Neural cell (in vitro differentiated cells): ENCODE measurements around the gene ZNF555.

Experiments
- TAF1 ChIP-seq: IDR thresholded peaks from 2 replicates; pipeline ENCODE4 v1.6.1; 2012; ENCODE audit warnings: low read depth
- TF ChIP-seq, protein P1 (sequence below): fragments of 450-650 bp; IDR thresholded peaks from 2 replicates; pipeline ENCODE4 v1.5.1; 2014; ENCODE audit warnings: antibody characterized with exemption, mild to moderate bottlenecking, moderate library complexity; ENCODE audit not compliant: poor library complexity, severe bottlenecking

GRCh38 chr19:2846180-2846894 lies 5.1 kb downstream of the ZNF555 start:
- TF ChIP-seq TAF1, result no peak
- TF ChIP-seq, protein P1, sequence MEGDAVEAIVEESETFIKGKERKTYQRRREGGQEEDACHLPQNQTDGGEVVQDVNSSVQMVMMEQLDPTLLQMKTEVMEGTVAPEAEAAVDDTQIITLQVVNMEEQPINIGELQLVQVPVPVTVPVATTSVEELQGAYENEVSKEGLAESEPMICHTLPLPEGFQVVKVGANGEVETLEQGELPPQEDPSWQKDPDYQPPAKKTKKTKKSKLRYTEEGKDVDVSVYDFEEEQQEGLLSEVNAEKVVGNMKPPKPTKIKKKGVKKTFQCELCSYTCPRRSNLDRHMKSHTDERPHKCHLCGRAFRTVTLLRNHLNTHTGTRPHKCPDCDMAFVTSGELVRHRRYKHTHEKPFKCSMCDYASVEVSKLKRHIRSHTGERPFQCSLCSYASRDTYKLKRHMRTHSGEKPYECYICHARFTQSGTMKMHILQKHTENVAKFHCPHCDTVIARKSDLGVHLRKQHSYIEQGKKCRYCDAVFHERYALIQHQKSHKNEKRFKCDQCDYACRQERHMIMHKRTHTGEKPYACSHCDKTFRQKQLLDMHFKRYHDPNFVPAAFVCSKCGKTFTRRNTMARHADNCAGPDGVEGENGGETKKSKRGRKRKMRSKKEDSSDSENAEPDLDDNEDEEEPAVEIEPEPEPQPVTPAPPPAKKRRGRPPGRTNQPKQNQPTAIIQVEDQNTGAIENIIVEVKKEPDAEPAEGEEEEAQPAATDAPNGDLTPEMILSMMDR, result no peak
